Gastrocnemius medialis (tissue), 4 donors: ENCODE results near the gene RNF151. TPM values are rescaled to one million over a fixed set of nuclear protein-coding genes. Genes with fewer than 3 reads are reported as not detected.

Source experiments
- ATAC-seq, 2 donors: fragments of 150-250 bp; one replicate each; pipeline ENCODE4 v1.9.1; 2016
- DNase-seq, 2 donors: peaks; one replicate each; pipeline ENCODE4 v3.0.0-alpha.2; 2019
- H3K27ac ChIP-seq, 4 donors: fragments of 200-600 bp; sonication (generic); 1 replicate in 1 of 4; 2 replicates in 3 of 4; pipeline ENCODE4 v1.5.1; 2016 to 2018; ENCODE audit warnings: mild to moderate bottlenecking in 2 of 4, moderate library complexity in 1 of 4
- H3K27me3 ChIP-seq, 3 donors: fragments of 200-600 bp; sonication (generic) in 2 of 3; 1 replicate in 1 of 3; 2 replicates in 2 of 3; pipeline versions ENCODE4 v1.5.1 to v1.6.0; 2016 to 2019; ENCODE audit warnings: mild to moderate bottlenecking in 1 of 3, moderate library complexity in 1 of 3
- H3K36me3 ChIP-seq, 2 donors: fragments of 200-600 bp; sonication (generic) in 1 of 2; one replicate each; pipeline ENCODE4 v1.5.1; 2017 to 2018
- H3K4me1 ChIP-seq, 2 donors: fragments of 200-600 bp; sonication (generic) in 1 of 2; one replicate each; pipeline ENCODE4 v1.5.1; 2016 to 2017; ENCODE audit warnings: mild to moderate bottlenecking in 2 of 2
- H3K4me3 ChIP-seq, 4 donors: fragments of 200-600 bp; sonication (generic) in 3 of 4; 1 replicate in 1 of 4; 2 replicates in 3 of 4; pipeline ENCODE4 v1.5.1; 2016 to 2019; ENCODE audit warnings: mild to moderate bottlenecking in 2 of 4
- H3K9me3 ChIP-seq, 3 donors: fragments of 200-600 bp; sonication (generic) in 2 of 3; 1 replicate in 1 of 3; 2 replicates in 2 of 3; pipeline ENCODE4 v1.5.1; 2016 to 2019
- POLR2A ChIP-seq, 2 donors: fragments of 450-650 bp; IDR thresholded peaks; one replicate each; pipeline ENCODE4 v1.6.1; 2017; ENCODE audit warnings: antibody characterized with exemption in 2 of 2, mild to moderate bottlenecking in 2 of 2, moderate library complexity in 2 of 2
- in situ Hi-C, 4 donors: fragments of 200-750 bp; cut with MboI; loops; one replicate each; pipeline versions ENCODE4 v1.15.0 to v1.8.0; 2017; ENCODE audit warnings: low sequenced_read_pairs in 4 of 4
- intact Hi-C: fragments of 100-400 bp; cut with DNase I; formaldehyde crosslinking; loops from one replicate; pipeline ENCODE4 v1.15.1; 2023; ENCODE audit warnings: low total_unique reads
- total RNA-seq, 4 donors: library from RNA; depleted of rRNA; stranded (reverse); fragments of >200 nt; gene quantifications; one replicate each; pipeline versions ENCODE4 v1.1.0 to v1.2.3, GENCODE V29; 2016
- TF ChIP-seq, protein P1 (sequence below), 5 experiments: fragments of 450-650 bp in 3 of 5; fragments of 200-600 bp in 2 of 5; sonication (generic) in 2 of 5; IDR thresholded peaks in 4 of 5; conservative IDR thresholded peaks in 1 of 5; 1 replicate in 4 of 5; 2 replicates in 1 of 5; pipeline ENCODE4 v1.5.1; 2016 to 2019; ENCODE audit warnings: antibody characterized with exemption in 5 of 5, mild to moderate bottlenecking in 3 of 5, moderate library complexity in 3 of 5

Gene RNF151
- total RNA-seq, 4 donors from 2014 or later, result not detected

DNA sequence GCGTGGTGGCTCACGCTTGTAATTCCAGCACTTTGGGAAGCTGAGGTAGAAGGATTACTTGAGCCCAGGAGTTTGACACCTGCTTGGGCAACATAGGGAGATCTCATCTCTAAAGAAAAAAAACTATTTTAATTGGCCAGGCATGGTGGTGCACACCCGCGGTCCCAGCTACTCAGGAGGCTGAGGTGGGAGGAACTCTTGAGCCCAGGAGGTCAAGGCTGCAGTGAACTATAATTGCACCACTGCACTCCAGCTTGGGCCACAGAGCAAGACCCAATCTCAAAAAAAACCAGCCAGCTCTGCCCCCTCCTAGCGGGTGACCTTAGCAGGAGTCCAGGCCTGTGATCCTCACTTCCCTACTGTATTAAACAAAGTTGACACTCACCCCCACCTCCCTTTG is 42.6 kb upstream of the RNF151 start:
- intact Hi-C loops (no loop called here), in situ Hi-C loops (no loop called here)
- Histone ChIP-seq H3K4me1 (no peaks in the 10 kb centered on the region), H3K9me3 (no peaks in the 10 kb centered on the region), H3K36me3 (no peaks in the 10 kb centered on the region), H3K4me3 (no peak overlapping the region), H3K27me3 (peaks cover 42 to 47% (median 46%) of the 10 kb centered on the region in 3 donors), H3K27ac (no peak overlapping the region)
- TF ChIP-seq, protein P1, sequence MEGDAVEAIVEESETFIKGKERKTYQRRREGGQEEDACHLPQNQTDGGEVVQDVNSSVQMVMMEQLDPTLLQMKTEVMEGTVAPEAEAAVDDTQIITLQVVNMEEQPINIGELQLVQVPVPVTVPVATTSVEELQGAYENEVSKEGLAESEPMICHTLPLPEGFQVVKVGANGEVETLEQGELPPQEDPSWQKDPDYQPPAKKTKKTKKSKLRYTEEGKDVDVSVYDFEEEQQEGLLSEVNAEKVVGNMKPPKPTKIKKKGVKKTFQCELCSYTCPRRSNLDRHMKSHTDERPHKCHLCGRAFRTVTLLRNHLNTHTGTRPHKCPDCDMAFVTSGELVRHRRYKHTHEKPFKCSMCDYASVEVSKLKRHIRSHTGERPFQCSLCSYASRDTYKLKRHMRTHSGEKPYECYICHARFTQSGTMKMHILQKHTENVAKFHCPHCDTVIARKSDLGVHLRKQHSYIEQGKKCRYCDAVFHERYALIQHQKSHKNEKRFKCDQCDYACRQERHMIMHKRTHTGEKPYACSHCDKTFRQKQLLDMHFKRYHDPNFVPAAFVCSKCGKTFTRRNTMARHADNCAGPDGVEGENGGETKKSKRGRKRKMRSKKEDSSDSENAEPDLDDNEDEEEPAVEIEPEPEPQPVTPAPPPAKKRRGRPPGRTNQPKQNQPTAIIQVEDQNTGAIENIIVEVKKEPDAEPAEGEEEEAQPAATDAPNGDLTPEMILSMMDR (IDR thresholded peaks at IDR 0.05 in 4 of 5, conservative IDR thresholded peaks at IDR 0.05 in 1 of 5), result no peak
- TF ChIP-seq POLR2A (IDR thresholded peaks at IDR 0.05), result no peak
- DNase-seq (no peak), ATAC-seq (no peak)

DNA sequence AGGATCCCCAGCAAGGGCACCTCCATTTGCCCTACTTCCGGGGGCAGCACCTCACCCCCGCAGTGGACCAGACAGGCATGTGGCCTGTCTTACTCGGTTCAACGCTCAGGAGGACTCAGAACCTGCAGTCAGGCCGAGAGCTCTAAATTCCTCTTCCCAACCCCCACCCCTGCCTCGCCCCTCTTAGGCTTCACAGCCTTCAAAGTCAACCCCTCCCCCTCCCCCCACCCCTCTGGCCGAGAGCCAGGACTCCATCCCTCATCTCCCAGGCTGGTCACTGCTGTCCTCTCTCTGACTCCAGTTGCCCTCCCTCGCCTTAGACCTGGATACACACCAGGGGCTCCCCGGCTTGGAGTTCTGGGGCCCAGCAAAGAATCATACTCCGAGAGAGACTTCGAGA is 40.4 kb upstream of the RNF151 start:
- no peak overlapping the region for H3K27ac ChIP-seq
- no peak overlapping the region for H3K4me3 ChIP-seq
- intact Hi-C loops (no loop called here), in situ Hi-C loops (loop anchor here in 2 of 4 donors (5.0 kb wide), 2 partner anchors 59 to 64 kb away; no protein-coding TSS in a partner anchor)
- H3K9me3 ChIP-seq, result no peaks in the 10 kb centered on the region
- TF ChIP-seq, protein P1 (IDR thresholded peaks at IDR 0.05 in 4 of 5, conservative IDR thresholded peaks at IDR 0.05 in 1 of 5), result no peak
- no peak for TF ChIP-seq POLR2A (IDR thresholded peaks at IDR 0.05)
- no peaks in the 10 kb centered on the region for H3K4me1 ChIP-seq
- ATAC-seq (no peak), DNase-seq (no peak)
- no peaks in the 10 kb centered on the region for H3K36me3 ChIP-seq
- peaks cover 25 to 30% (median 27%) of the 10 kb centered on the region in 3 donors for H3K27me3 ChIP-seq

DNA sequence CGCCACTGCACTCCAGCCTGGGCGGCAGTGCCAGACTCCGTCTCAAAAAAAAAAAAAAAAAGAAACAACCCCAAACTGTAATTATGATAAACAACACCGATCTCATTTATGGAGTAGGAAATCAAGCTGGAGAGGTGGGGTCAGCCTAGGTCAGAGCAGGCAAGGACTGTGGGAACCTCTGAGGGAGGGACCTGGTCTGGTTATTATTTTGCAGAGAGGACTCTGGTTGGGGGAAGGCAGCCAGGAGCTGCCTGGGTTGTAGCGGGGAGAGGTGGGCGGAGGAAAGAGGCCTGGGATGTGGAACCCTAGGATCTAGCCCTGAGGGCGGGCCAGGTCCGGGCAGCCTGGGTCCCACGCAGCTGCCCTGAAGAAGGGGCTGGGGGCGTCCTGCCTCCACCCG is 37.6 kb upstream of the RNF151 start:
- Histone ChIP-seq H3K4me3 (peak overlapping the region; percentile 49 to 69 (median 66)), H3K27ac (peak overlapping the region; percentile 52 to 83 (median 76)), H3K36me3 (no peaks in the 10 kb centered on the region), H3K27me3 (peaks cover 0 to 2% (median 0%) of the 10 kb centered on the region in 3 donors), H3K9me3 (no peaks in the 10 kb centered on the region), H3K4me1 (no peaks in the 10 kb centered on the region)
- in situ Hi-C loops, result loop anchor here in 2 of 4 donors (5.0 kb wide), 2 partner anchors 62 to 67 kb away; no protein-coding TSS in a partner anchor
- no peak for DNase-seq
- TF ChIP-seq POLR2A (IDR thresholded peaks at IDR 0.05), result no peak
- TF ChIP-seq, protein P1 (IDR thresholded peaks at IDR 0.05 in 4 of 5, conservative IDR thresholded peaks at IDR 0.05 in 1 of 5), result no peak
- intact Hi-C loops, result loop anchor here (1.0 kb wide), 2 partner anchors 65 to 103 kb away; partner anchors contain the start of gene HAGH
- peak; percentile 20 to 43 for ATAC-seq

DNA sequence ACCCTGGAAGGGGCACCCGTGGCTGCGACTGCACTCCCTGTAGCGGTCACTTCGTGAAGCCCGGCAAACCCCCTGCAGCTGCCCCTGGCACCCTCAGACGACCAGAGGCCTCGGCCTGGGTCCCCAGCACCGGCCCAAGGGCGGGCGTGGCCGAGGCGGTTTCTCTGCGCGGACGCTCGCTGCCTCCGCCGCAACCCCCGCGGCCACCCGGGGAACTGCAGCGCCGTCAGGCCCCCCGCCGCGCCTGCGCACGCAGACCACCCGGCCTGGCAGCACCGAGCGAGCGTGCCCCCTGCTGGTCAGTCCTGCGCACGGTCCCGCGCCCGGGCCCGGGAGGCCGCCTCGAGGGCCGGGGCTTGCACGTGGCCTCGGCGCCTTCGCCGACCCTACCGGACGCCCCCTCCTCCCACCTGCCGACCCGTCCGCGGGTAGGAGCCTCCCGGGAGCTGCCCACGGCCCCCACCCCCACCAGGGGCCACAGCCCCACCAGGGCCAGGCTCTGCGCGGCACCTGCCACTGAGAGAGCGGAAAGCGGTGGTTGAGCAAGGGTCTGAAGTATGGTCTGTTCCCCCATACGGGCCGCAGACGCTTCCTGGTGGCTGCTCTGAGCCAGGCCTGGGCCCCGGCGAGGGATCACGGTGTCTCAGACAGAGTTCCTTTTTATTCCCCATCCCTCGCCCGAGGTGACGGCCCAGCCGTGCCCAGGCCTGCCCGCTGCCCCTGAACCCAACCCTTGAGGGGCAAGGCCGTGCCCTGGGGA is 36.9 kb upstream of the RNF151 start:
- no peaks in the 10 kb centered on the region for H3K4me1 ChIP-seq
- TF ChIP-seq, protein P1 (IDR thresholded peaks at IDR 0.05 in 4 of 5, conservative IDR thresholded peaks at IDR 0.05 in 1 of 5), result peak in 4 of 5 experiments; percentile 100
- peak; percentile 17 to 31 for TF ChIP-seq POLR2A (IDR thresholded peaks at IDR 0.05)
- H3K9me3 ChIP-seq, result no peaks in the 10 kb centered on the region
- in situ Hi-C loops, result loop anchor here in 2 of 4 donors (5.0 kb wide), 2 partner anchors 62 to 67 kb away; no protein-coding TSS in a partner anchor
- ATAC-seq, result peak; percentile 85 to 87
- H3K36me3 ChIP-seq, result no peaks in the 10 kb centered on the region
- intact Hi-C loops, result loop anchor here (1.0 to 5.0 kb wide), 3 partner anchors 65 to 147 kb away; partner anchors contain the start of genes HAGH, NUBP2 and SPSB3
- H3K27ac ChIP-seq, result peak overlapping the region; percentile 52 to 83 (median 76)
- no peaks in the 10 kb centered on the region for H3K27me3 ChIP-seq
- DNase-seq, result peak; percentile 74 to 84
- H3K4me3 ChIP-seq, result peak overlapping the region; percentile 49 to 69 (median 66)
